ENCODE results near the gene FKBP6.

Gene FKBP6

GRCh38 chr7:73354821-73355220 is 26.9 kb downstream of the FKBP6 start:
- Histone ChIP-seq H3K4me3 (ENCODE audit: low read depth, low read length) (no peak overlapping the region), H3K4me1 (ENCODE audit: control insufficient read depth, insufficient read depth, low read length) (peaks cover 6% of the 10 kb centered on the region), H3K9me3 (ENCODE audit: control insufficient read depth, insufficient read depth, low read depth, low read length) (no peaks in the 10 kb centered on the region), H3K27ac (ENCODE audit: extremely low read depth, low read depth, low read length) (no peak overlapping the region), H3K36me3 (ENCODE audit: control insufficient read depth in 2 of 2, insufficient read depth in 1 of 2, low read length in 2 of 2) (no peaks in the 10 kb centered on the region)
- CTCF ChIA-PET = no interaction called here
- POLR2A ChIA-PET = no interaction called here
- TF ChIP-seq IKZF3 (tag by site-specific recombination; IDR thresholded peaks at IDR 0.05) (no peak), ZNF19 (tag by site-specific recombination; IDR thresholded peaks at IDR 0.05; ENCODE audit: low read depth) (no peak), ZNF211 (tag by site-specific recombination; IDR thresholded peaks at IDR 0.05; ENCODE audit: low read depth) (no peak), PRDM2 (tag by site-specific recombination; IDR thresholded peaks at IDR 0.05; ENCODE audit: borderline replicate concordance) (no peak), ZFP3 (tag by site-specific recombination; IDR thresholded peaks at IDR 0.05; ENCODE audit: low read depth) (no peak), KLF9 (tag by site-specific recombination; IDR thresholded peaks at IDR 0.05; ENCODE audit: low read depth) (no peak), ZNF510 (tag by site-specific recombination; IDR thresholded peaks at IDR 0.05; ENCODE audit: insufficient replicate concordance) (no peak), ZNF48 (tag by site-specific recombination; IDR thresholded peaks at IDR 0.05) (no peak), ZNF449 (tag by site-specific recombination; IDR thresholded peaks at IDR 0.05) (no peak), ZNF645 (tag by site-specific recombination; IDR thresholded peaks at IDR 0.05) (no peak), ZNF426 (tag by site-specific recombination; IDR thresholded peaks at IDR 0.05) (no peak), GLIS2 (tag by site-specific recombination; IDR thresholded peaks at IDR 0.05) (no peak)
- TF ChIP-seq, protein P1, sequence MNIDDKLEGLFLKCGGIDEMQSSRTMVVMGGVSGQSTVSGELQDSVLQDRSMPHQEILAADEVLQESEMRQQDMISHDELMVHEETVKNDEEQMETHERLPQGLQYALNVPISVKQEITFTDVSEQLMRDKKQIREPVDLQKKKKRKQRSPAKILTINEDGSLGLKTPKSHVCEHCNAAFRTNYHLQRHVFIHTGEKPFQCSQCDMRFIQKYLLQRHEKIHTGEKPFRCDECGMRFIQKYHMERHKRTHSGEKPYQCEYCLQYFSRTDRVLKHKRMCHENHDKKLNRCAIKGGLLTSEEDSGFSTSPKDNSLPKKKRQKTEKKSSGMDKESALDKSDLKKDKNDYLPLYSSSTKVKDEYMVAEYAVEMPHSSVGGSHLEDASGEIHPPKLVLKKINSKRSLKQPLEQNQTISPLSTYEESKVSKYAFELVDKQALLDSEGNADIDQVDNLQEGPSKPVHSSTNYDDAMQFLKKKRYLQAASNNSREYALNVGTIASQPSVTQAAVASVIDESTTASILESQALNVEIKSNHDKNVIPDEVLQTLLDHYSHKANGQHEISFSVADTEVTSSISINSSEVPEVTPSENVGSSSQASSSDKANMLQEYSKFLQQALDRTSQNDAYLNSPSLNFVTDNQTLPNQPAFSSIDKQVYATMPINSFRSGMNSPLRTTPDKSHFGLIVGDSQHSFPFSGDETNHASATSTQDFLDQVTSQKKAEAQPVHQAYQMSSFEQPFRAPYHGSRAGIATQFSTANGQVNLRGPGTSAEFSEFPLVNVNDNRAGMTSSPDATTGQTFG (tag by site-specific recombination; IDR thresholded peaks at IDR 0.05; ENCODE audit: borderline replicate concordance) = no peak

GRCh38 chr7:73356159-73356558 is 28.2 kb downstream of the FKBP6 start:
- POLR2A ChIA-PET = interaction anchor here (0.7 kb wide), 1 partner anchor 41 kb away, joined by 4 read pairs; no protein-coding TSS in a partner anchor
- CTCF ChIA-PET = interaction anchor here (1.2 kb wide), 1 partner anchor 96 kb away, joined by 4 read pairs; no protein-coding TSS in a partner anchor
- no peak for TF ChIP-seq TSHZ1 (tag by site-specific recombination; IDR thresholded peaks at IDR 0.05; ENCODE audit: borderline replicate concordance)
- TF ChIP-seq ZNF121 (tag by site-specific recombination; IDR thresholded peaks at IDR 0.05) = no peak
- no peak for TF ChIP-seq ZBTB1 (tag by site-specific recombination; IDR thresholded peaks at IDR 0.05)
- no peak for TF ChIP-seq PRDM1 (tag by site-specific recombination; IDR thresholded peaks at IDR 0.05)
- TF ChIP-seq, protein P2, sequence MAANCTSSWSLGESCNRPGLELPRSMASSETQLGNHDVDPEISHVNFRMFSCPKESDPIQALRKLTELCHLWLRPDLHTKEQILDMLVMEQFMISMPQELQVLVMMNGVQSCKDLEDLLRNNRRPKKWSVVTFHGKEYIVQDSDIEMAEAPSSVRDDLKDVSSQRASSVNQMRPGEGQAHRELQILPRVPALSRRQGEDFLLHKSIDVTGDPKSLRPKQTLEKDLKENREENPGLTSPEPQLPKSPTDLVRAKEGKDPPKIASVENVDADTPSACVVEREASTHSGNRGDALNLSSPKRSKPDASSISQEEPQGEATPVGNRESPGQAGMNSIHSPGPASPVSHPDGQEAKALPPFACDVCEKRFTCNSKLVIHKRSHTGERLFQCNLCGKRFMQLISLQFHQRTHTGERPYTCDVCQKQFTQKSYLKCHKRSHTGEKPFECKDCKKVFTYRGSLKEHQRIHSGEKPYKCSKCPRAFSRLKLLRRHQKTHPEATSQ (tag by site-specific recombination; IDR thresholded peaks at IDR 0.05) = no peak
- Histone ChIP-seq H3K9me3 (ENCODE audit: control insufficient read depth, insufficient read depth, low read depth, low read length) (no peaks in the 10 kb centered on the region), H3K4me1 (ENCODE audit: control insufficient read depth, insufficient read depth, low read length) (peaks cover 6% of the 10 kb centered on the region), H3K27ac (ENCODE audit: extremely low read depth, low read depth, low read length) (no peak overlapping the region), H3K36me3 (ENCODE audit: control insufficient read depth in 2 of 2, insufficient read depth in 1 of 2, low read length in 2 of 2) (no peaks in the 10 kb centered on the region), H3K4me3 (ENCODE audit: low read depth, low read length) (no peak overlapping the region)

Measured in HEK293 (cell line).